ENCODE results near the gene RICTOR. TPM values are rescaled to one million over a fixed set of nuclear protein-coding genes. Genes with fewer than 3 reads are reported as not detected.
"Not testable (repeated sequence)": the region's sequence is repeated elsewhere in the genome, so short reads cannot be mapped to it uniquely, and the experiment has no call there.

RICTOR gene
- polyA plus RNA-seq, 1 donor from 2014 or later, result 12.9 TPM

- not testable (repeated sequence) for H3K27ac ChIP-seq (ENCODE audit: low read length); H3F3A ChIP-seq (ENCODE audit: insufficient read depth, low read length, poor library complexity, severe bottlenecking); H3K4me3 ChIP-seq (ENCODE audit: low read length); H3K4me2 ChIP-seq (ENCODE audit: low read length); H4K20me1 ChIP-seq (ENCODE audit: insufficient read depth); H3K79me2 ChIP-seq (replicated peaks; ENCODE audit: insufficient read depth, low read length); H3K9me3 ChIP-seq (ENCODE audit: low read length); H3K36me3 ChIP-seq (ENCODE audit: insufficient read depth, low read length); H3K9ac ChIP-seq (ENCODE audit: low read length); H3K9me2 ChIP-seq (ENCODE audit: insufficient read depth, low read length); H2AFZ ChIP-seq (ENCODE audit: low read depth, low read length); H3K27me3 ChIP-seq (ENCODE audit: insufficient read depth, low read depth, low read length)
These were observed 84.1 kb downstream of the RICTOR start for GRCh38 chr5:38989974-38990719.

- Histone ChIP-seq H2AFZ (ENCODE audit: low read depth, low read length) (no peak overlapping the region), H3K27me3 (ENCODE audit: insufficient read depth, low read depth, low read length) (no peaks in the 10 kb centered on the region), H3K4me2 (ENCODE audit: low read length) (no peak overlapping the region), H3K79me2 (replicated peaks; ENCODE audit: insufficient read depth, low read length) (no peaks in the 10 kb centered on the region), H3K9me2 (ENCODE audit: insufficient read depth, low read length) (no peaks in the 10 kb centered on the region), H3K9me3 (ENCODE audit: low read length) (peaks cover 4% of the 10 kb centered on the region), H3K27ac (ENCODE audit: low read length) (no peak overlapping the region), H3K36me3 (ENCODE audit: insufficient read depth, low read length) (peaks cover 4% of the 10 kb centered on the region), H3K4me3 (ENCODE audit: low read length) (no peak overlapping the region), H4K20me1 (ENCODE audit: insufficient read depth) (no peaks in the 10 kb centered on the region), H3F3A (ENCODE audit: insufficient read depth, low read length, poor library complexity, severe bottlenecking) (peaks cover 3% of the 10 kb centered on the region), H3K9ac (ENCODE audit: low read length) (no peak overlapping the region)
- TF ChIP-seq EP300 (conservative IDR thresholded peaks at IDR 0.05; ENCODE audit: poor library complexity, severe bottlenecking), result no peak
- no peak for TF ChIP-seq POLR2AphosphoS5 (IDR thresholded peaks at IDR 0.05)
- TF ChIP-seq SMC3 (conservative IDR thresholded peaks at IDR 0.05; ENCODE audit: poor library complexity), result no peak
- TF ChIP-seq MXI1 (conservative IDR thresholded peaks at IDR 0.05; ENCODE audit: poor library complexity, severe bottlenecking), result no peak
- TF ChIP-seq TAF1 (IDR thresholded peaks at IDR 0.05; ENCODE audit: low read depth), result no peak
- TF ChIP-seq, protein P1, sequence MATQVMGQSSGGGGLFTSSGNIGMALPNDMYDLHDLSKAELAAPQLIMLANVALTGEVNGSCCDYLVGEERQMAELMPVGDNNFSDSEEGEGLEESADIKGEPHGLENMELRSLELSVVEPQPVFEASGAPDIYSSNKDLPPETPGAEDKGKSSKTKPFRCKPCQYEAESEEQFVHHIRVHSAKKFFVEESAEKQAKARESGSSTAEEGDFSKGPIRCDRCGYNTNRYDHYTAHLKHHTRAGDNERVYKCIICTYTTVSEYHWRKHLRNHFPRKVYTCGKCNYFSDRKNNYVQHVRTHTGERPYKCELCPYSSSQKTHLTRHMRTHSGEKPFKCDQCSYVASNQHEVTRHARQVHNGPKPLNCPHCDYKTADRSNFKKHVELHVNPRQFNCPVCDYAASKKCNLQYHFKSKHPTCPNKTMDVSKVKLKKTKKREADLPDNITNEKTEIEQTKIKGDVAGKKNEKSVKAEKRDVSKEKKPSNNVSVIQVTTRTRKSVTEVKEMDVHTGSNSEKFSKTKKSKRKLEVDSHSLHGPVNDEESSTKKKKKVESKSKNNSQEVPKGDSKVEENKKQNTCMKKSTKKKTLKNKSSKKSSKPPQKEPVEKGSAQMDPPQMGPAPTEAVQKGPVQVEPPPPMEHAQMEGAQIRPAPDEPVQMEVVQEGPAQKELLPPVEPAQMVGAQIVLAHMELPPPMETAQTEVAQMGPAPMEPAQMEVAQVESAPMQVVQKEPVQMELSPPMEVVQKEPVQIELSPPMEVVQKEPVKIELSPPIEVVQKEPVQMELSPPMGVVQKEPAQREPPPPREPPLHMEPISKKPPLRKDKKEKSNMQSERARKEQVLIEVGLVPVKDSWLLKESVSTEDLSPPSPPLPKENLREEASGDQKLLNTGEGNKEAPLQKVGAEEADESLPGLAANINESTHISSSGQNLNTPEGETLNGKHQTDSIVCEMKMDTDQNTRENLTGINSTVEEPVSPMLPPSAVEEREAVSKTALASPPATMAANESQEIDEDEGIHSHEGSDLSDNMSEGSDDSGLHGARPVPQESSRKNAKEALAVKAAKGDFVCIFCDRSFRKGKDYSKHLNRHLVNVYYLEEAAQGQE (IDR thresholded peaks at IDR 0.05; ENCODE audit: borderline replicate concordance), result no peak
- no peak for TF ChIP-seq EZH2 (IDR thresholded peaks at IDR 0.05; ENCODE audit: borderline replicate concordance, insufficient read depth, low read length, poor library complexity, severe bottlenecking)
- TF ChIP-seq RAD21 (conservative IDR thresholded peaks at IDR 0.05), result no peak
- TF ChIP-seq, protein P2, sequence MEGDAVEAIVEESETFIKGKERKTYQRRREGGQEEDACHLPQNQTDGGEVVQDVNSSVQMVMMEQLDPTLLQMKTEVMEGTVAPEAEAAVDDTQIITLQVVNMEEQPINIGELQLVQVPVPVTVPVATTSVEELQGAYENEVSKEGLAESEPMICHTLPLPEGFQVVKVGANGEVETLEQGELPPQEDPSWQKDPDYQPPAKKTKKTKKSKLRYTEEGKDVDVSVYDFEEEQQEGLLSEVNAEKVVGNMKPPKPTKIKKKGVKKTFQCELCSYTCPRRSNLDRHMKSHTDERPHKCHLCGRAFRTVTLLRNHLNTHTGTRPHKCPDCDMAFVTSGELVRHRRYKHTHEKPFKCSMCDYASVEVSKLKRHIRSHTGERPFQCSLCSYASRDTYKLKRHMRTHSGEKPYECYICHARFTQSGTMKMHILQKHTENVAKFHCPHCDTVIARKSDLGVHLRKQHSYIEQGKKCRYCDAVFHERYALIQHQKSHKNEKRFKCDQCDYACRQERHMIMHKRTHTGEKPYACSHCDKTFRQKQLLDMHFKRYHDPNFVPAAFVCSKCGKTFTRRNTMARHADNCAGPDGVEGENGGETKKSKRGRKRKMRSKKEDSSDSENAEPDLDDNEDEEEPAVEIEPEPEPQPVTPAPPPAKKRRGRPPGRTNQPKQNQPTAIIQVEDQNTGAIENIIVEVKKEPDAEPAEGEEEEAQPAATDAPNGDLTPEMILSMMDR (IDR thresholded peaks at IDR 0.05; ENCODE audit: poor library complexity, severe bottlenecking), result no peak
These were observed 88.2 kb downstream of the RICTOR start for GRCh38 chr5:38985909-38986452.

Measured in neural cell (in vitro differentiated cells).